NCI-H1105 (cell line): ENCODE results near the gene STAT2.
"Not testable (repeated sequence)": the region's sequence is repeated elsewhere in the genome, so short reads cannot be mapped to it uniquely, and the experiment has no call there.

Experiments
- DNase-seq: peaks from one replicate; lab custom pipeline; 2025; lab: John Stamatoyannopoulos, UW

Gene STAT2

DNA sequence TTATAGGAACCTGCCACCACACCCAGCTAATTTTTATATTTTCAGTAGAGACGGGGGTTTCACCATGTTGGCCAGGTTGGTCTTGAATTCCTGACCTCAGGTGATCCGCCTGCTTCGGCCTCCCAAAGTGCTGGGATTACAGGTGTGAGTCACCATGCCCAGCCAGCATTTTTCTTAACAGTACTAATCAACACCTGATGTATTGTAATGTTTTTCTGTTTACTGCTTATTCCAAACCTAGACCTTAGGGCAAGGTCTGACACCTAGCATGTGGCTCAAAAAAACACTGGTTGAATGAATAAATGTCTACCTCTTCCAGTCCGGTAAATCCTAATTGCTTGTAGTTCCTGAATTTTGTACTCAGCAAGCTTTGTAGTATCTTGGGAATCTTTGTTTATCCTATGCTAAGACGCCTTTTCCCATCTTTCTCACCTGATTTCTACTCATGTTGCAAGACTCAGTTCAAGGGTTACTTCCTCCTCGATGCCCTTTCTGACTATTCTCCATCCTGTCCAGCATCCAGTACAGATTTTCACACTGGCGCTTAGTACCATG is 28.9 kb downstream of the STAT2 start:
- DNase-seq, result no peak

DNA sequence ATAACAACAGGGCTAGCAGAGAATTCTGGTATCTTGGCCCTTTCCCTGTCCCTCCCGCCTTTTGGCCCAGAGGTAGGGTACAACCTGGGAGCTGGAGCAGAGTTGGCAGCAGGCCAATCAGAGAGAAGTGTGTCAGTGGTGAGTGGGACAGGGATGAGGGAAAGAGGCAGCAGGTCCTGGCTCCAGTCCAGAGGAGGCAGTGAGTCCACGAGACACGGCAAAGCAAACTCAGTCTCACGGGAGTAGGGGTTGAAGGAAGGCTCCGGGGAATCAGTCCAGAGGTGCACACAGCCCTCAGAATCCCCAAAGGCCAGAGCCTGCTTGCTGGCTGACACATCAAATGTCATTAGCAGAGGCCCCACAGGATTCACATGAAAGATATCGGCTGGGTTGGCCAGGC is 33.4 kb downstream of the STAT2 start:
- no peak for DNase-seq

GRCh38 chr12:56326126-56326525 is 33.8 kb downstream of the STAT2 start:
- no peak for DNase-seq

DNA sequence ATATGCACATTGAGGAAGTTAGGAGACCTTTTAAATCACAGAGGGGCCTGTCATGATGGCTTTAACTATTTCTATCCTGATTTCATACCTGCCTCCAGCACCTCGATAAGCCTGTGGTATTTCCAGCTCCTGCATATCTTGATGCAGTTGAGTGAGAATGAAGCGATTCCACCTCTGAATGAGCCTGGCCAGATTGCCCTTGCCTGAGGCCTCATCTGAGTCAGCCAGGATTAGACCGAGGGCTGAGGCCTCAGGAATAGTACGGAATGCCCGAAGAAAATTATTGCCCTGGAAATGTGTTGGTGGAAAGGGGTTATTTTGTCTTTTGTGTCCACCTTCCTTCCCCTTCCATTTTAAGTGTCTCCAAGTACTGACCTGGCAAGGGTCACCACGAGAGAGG is 35.7 kb downstream of the STAT2 start:
- DNase-seq, result no peak

- DNase-seq, result not testable (repeated sequence)
These were observed 38.3 kb downstream of the STAT2 start for GRCh38 chr12:56321610-56322009.

GRCh38 chr12:56321027-56321426 is 38.9 kb downstream of the STAT2 start:
- DNase-seq, result no peak

GRCh38 chr12:56317675-56318074 is 42.2 kb downstream of the STAT2 start:
- DNase-seq, result no peak

- peak; percentile 93 for DNase-seq
These were observed 44.1 kb downstream of the STAT2 start, which contains the start of gene CNPY2 for GRCh38 chr12:56315622-56316473. TSS of gene CNPY2 (minus strand) at chr12:56315988. CDS start at chr12:56315217, 771 bp downstream.

- no peak for DNase-seq
These were observed 44.7 kb downstream of the STAT2 start for GRCh38 chr12:56315249-56315621.

DNA sequence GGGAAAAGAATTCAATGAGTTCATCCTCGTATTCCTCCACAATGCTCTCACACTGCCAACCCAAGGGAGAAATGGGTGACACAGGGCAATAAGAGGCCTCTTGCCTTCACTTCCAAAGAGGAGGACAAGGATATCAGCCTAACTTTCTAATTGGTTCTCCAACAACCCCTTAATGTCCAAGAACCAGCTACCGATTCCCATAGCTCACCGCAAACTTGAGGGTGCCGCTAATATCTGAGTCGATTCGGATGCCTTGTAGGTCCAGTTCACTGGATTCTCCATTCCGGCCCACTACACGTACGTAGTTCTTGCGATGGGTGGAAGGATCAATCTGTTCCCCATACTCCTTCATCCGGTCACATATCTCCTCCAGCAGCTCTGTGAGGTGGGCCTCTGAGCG is 48.9 kb downstream of the STAT2 start:
- no peak for DNase-seq

GRCh38 chr12:56308714-56309113 is 51.2 kb downstream of the STAT2 start:
- no peak for DNase-seq

GRCh38 chr12:56307221-56307965 is 52.5 kb downstream of the STAT2 start:
- DNase-seq, result no peak

DNA sequence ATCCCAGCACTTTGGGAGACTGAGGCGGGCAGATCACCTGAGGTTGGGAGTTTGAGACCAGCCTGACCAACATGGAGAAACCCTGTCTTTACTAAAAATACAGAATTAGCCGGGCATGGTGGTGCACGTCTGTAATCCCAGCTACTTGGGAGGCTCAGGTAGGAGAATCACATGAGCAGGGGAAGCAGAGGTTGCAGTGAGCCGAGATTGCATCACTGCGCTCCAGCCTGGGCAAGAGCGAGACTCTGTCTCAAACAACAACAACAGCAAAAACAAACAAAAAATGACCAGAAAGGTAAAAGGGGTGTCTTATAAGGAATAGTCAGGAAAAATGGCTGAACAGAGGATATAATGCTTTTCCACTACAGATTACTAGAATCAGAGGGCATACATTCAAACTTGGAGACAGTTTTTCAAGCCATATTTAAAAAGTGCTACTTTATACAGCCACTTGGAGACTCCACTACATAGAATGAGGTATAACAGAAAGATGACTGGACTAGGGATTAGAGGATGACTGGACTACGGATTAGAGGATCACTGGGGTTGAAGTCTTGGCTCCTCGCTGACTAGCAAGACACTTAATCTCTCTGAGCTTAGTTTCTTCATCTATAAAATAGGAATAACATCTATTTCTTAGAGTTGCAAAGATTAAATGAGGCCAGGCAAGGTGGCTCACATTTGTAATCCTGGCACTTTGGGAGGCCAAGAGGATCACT is 54.9 kb downstream of the STAT2 start:
- DNase-seq, result no peak

DNA sequence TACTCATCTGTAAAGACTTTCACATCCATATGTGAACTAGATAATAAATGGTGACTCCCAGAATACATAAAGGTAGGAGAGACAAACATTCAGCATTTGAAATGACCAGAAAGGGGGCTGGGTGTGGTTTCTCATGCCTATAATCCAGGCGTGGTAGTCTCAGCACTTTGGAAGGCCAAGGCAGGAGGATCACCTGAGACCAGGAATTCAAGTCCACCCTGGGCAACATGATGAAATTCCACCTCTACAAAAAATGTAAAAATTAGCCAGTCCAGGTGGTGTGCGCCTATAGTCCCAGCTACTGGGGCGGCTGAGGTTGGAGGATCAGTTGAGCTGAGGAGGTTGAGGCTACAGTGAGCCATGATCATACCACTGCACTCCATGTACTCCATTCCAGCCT is 55.6 kb downstream of the STAT2 start:
- no peak for DNase-seq

- DNase-seq, result peak; percentile 31
These were observed 59.1 kb downstream of the STAT2 start for GRCh38 chr12:56300644-56301464.

- peak; percentile 89 for DNase-seq
These were observed 59.9 kb downstream of the STAT2 start, which contains the start of gene CS for GRCh38 chr12:56299853-56300643. TSS of gene CS (minus strand) at chr12:56300330. CDS start at chr12:56300201, 129 bp downstream.

GRCh38 chr12:56299308-56299852 is 60.5 kb downstream of the STAT2 start:
- no peak for DNase-seq

DNA sequence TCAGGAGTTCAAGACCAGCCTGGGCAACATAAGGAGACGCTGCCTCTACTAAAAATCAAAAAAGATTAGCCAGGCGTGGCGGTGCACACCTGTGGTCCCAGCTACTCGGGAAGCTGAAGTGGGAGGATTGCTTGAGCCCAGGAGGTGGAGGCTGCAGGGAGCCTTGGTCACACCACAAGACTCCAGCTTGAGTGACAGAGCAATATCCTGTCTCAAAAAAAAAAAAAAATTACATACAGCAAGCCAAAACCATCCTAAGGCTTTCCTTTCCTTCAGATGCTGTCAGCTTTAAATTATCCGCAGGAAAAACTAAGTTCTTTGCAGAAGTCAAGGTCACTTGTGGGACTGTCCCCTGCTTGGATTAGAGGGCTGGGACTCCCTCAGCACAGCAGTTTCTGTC is 61.1 kb downstream of the STAT2 start:
- no peak for DNase-seq

DNA sequence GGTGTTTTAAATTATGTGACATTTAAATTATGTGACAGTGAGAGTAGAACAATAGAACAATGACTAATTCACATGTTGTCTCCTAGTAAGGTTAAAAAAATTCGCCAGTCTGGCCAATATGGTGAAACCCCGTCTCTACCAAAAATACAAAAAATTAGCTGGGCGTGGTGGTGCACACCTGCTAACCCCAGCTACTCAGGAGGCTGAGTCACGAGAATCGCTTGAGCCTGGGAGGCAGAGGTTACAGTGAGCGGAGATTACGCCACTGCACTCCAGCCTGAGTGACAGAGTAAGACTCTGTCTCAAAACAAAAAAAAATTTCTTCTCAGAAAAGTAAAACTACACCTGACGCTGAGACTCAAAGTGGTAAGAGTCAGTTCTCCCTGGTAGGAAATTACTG is 62.5 kb downstream of the STAT2 start:
- DNase-seq, result no peak

DNA sequence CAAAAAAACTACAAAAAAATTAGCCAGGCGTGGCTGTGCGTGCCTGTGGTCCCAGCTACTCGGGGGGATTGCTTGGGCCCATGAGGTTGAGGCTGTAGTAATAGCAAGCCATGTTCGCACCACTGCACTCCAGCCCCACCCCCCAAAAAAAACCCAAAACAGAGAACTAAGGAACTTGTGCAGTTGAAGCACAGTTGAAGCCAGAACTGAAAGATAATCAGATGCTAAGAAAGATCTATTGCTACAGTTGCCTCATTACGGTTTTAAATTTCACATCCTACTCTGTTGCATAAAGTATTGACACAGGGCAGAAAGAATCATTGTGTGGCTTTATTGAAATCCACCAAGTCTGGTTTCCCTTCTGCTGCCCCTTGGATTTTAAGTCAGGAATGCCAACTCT is 63.6 kb downstream of the STAT2 start:
- no peak for DNase-seq
